ENCODE data around the gene AKT1. TPM values are rescaled to one million over a fixed set of nuclear protein-coding genes. Genes with fewer than 3 reads are reported as not detected.
"Not testable (repeated sequence)": the region's sequence is repeated elsewhere in the genome, so short reads cannot be mapped to it uniquely, and the experiment has no call there.

Gene AKT1
- total RNA-seq, 1 experiment from 2014 or later, result 118 TPM

- CTCF ChIA-PET, result interaction anchor here (0.6 kb wide), 1 partner anchor 21 kb away, joined by 3 read pairs; no protein-coding TSS in a partner anchor
- H3K27ac Mint-ChIP-seq (ENCODE audit: unreplicated experiment), result no peak overlapping the region
- no peaks in the 10 kb centered on the region for H3K36me3 Mint-ChIP-seq (ENCODE audit: insufficient read depth, unreplicated experiment)
Observed at GRCh38 chr14:104843442-104844305, 48.1 kb upstream of the AKT1 start.

GRCh38 chr14:104843006-104843405, 47.5 kb upstream of the AKT1 start:
- Mint-ChIP-seq H3K9me3 (ENCODE audit: low read depth, unreplicated experiment) (no peaks in the 10 kb centered on the region), H3K27ac (ENCODE audit: unreplicated experiment) (no peak overlapping the region), H3K36me3 (ENCODE audit: insufficient read depth, unreplicated experiment) (no peaks in the 10 kb centered on the region), H3K4me1 (ENCODE audit: low read depth, unreplicated experiment) (peaks cover 8% of the 10 kb centered on the region), H3K4me3 (ENCODE audit: low read depth, unreplicated experiment) (peak overlapping the region; percentile 73), H3K27me3 (ENCODE audit: unreplicated experiment) (peaks cover 76% of the 10 kb centered on the region)
- no peak for DNase-seq
- intact Hi-C loops (cut with micrococcal nuclease; ENCODE audit: unreplicated experiment), result no loop called here
- CTCF ChIA-PET, result no interaction called here
- BruUV-seq (replicated peaks), result no TSS peak
- TF ChIP-seq CTCF (IDR thresholded peaks at IDR 0.05; ENCODE audit: unreplicated experiment), result no peak

More at GRCh38 chr14:104843442-104844305, 48.1 kb upstream of the AKT1 start:
- Mint-ChIP-seq H3K27me3 (ENCODE audit: unreplicated experiment) (peaks cover 83% of the 10 kb centered on the region), H3K4me3 (ENCODE audit: low read depth, unreplicated experiment) (peak overlapping the region; percentile 73), H3K4me1 (ENCODE audit: low read depth, unreplicated experiment) (peaks cover 8% of the 10 kb centered on the region), H3K9me3 (ENCODE audit: low read depth, unreplicated experiment) (no peaks in the 10 kb centered on the region)
- peak; percentile 24 for DNase-seq
- no peak for TF ChIP-seq CTCF (IDR thresholded peaks at IDR 0.05; ENCODE audit: unreplicated experiment)
- BruUV-seq (replicated peaks), result no TSS peak
- intact Hi-C loops (cut with micrococcal nuclease; ENCODE audit: unreplicated experiment), result no loop called here

GRCh38 chr14:104841730-104842129, 46.2 kb upstream of the AKT1 start:
- TF ChIP-seq CTCF (IDR thresholded peaks at IDR 0.05; ENCODE audit: unreplicated experiment), result no peak

DNA sequence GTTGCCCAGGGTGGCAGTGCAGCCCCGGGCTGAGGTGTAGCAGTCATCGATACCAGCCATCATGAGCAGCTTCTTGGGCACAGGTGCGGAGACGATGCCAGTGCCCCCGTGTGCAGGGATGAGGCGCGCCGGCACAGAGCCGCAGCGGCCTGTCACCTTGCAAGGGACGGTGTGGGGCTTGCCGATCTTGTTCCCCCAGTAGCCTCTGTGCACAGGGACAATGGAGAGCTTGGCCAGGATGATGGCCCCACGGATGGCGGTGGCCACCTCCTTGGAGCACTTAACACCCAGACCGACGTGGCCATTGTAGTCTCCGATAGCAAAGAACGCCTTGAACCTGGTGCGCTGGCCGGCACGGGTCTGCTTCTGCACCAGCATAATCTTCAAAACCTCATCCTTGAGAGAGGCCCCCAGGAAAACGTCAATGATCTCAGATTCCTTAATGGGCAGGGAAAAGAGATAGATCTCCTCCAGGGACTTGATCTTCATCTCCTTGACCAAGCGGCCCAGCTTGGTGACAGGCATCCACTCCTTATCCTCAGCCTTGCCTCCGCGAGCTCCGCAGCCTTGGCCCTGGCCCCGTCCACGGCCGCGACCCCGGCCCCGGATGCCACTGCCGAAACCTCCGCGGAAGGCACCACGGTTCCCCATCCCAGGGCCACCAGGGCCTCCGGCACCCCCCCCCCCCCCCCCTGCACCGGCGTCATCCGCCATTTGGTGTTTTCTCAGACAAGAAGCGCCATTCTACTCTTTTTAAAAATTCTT, 40.8 kb upstream of the AKT1 start:
- H3K27me3 Mint-ChIP-seq (ENCODE audit: unreplicated experiment); H3K9me3 Mint-ChIP-seq (ENCODE audit: low read depth, unreplicated experiment); intact Hi-C loops (cut with micrococcal nuclease; ENCODE audit: unreplicated experiment); BruUV-seq (replicated peaks); H3K4me3 Mint-ChIP-seq (ENCODE audit: low read depth, unreplicated experiment); H3K4me1 Mint-ChIP-seq (ENCODE audit: low read depth, unreplicated experiment); H3K36me3 Mint-ChIP-seq (ENCODE audit: insufficient read depth, unreplicated experiment); DNase-seq; H3K27ac Mint-ChIP-seq (ENCODE audit: unreplicated experiment); CTCF ChIA-PET: not testable (repeated sequence)

More at GRCh38 chr14:104841730-104842129, 46.2 kb upstream of the AKT1 start:
- BruUV-seq (replicated peaks), result no TSS peak
- no peak for DNase-seq
- CTCF ChIA-PET, result no interaction called here
- Mint-ChIP-seq H3K4me3 (ENCODE audit: low read depth, unreplicated experiment) (no peak overlapping the region), H3K27me3 (ENCODE audit: unreplicated experiment) (peaks cover 63% of the 10 kb centered on the region), H3K9me3 (ENCODE audit: low read depth, unreplicated experiment) (no peaks in the 10 kb centered on the region), H3K36me3 (ENCODE audit: insufficient read depth, unreplicated experiment) (no peaks in the 10 kb centered on the region), H3K4me1 (ENCODE audit: low read depth, unreplicated experiment) (peaks cover 8% of the 10 kb centered on the region), H3K27ac (ENCODE audit: unreplicated experiment) (no peak overlapping the region)
- intact Hi-C loops (cut with micrococcal nuclease; ENCODE audit: unreplicated experiment), result no loop called here
